Measurements from ENCODE around the gene HOXB1.

Gene HOXB1

DNA sequence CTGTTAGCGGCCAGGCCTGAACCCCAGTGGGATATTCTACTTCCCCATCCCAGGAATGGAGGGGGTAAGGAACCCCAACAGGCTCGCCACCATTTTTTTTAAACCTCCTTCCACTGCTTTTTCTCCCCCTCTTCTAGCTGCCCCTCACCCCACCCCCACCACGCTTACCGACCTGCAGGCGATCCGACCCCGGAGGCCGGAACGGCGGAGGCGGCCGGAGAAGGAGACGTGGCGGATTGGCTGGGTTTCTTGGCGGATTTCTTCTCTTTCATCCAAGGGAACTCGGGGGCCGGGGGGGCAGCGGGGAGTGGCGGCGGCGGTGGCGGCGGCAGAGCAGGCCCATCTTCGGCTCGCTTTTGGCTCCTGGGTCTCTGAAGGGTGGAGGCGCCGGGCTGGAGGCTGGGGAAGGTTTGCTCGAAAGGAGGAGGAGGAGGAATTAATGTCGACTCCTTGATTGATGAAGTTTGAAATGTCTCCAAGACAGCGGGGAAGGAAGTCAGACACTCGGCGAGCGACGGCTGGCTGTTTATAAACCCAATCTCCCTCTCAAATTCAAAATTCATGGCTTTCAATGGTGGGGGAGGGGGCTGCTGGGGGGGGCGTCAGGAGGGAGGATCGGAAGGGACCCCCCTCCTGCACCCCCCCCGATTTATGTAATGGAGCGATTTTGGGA lies 13.7 kb upstream of the HOXB1 start:
- DNase-seq (ENCODE audit: low read depth), result no peak
- H3K4me3 ChIP-seq (ENCODE audit: low read length), result peak overlapping the region; percentile 48
- TF ChIP-seq, protein P1, sequence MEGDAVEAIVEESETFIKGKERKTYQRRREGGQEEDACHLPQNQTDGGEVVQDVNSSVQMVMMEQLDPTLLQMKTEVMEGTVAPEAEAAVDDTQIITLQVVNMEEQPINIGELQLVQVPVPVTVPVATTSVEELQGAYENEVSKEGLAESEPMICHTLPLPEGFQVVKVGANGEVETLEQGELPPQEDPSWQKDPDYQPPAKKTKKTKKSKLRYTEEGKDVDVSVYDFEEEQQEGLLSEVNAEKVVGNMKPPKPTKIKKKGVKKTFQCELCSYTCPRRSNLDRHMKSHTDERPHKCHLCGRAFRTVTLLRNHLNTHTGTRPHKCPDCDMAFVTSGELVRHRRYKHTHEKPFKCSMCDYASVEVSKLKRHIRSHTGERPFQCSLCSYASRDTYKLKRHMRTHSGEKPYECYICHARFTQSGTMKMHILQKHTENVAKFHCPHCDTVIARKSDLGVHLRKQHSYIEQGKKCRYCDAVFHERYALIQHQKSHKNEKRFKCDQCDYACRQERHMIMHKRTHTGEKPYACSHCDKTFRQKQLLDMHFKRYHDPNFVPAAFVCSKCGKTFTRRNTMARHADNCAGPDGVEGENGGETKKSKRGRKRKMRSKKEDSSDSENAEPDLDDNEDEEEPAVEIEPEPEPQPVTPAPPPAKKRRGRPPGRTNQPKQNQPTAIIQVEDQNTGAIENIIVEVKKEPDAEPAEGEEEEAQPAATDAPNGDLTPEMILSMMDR (IDR thresholded peaks at IDR 0.05; ENCODE audit: insufficient read depth, low read depth, low read length, missing control alignments), result no peak

DNA sequence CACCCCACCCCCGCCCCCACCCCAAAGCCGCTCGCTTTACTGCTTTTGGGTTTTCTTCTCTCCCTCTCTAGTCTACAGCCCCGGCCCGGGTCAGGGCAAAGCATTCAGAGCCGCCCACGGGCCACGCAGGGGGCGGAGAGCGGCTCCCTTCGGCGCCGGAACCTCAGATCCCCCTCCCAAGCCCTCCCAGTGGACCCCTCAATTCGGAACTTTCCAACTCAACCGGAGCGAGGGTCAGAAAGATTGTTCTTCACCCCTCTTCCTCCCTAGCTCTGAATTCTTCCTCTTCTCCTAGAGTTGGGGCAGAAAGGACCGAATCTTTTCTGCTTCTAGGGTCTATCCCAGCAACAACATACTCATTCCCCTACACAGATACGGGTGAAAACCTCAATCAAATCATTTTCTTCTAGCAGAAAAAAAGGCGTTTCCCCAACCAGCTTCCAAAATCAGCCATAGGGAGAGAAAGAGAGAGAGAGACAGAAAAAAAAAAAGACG lies 13.1 kb upstream of the HOXB1 start:
- TF ChIP-seq, protein P1 (IDR thresholded peaks at IDR 0.05; ENCODE audit: insufficient read depth, low read depth, low read length, missing control alignments), result no peak
- no peak for DNase-seq (ENCODE audit: low read depth)

DNA sequence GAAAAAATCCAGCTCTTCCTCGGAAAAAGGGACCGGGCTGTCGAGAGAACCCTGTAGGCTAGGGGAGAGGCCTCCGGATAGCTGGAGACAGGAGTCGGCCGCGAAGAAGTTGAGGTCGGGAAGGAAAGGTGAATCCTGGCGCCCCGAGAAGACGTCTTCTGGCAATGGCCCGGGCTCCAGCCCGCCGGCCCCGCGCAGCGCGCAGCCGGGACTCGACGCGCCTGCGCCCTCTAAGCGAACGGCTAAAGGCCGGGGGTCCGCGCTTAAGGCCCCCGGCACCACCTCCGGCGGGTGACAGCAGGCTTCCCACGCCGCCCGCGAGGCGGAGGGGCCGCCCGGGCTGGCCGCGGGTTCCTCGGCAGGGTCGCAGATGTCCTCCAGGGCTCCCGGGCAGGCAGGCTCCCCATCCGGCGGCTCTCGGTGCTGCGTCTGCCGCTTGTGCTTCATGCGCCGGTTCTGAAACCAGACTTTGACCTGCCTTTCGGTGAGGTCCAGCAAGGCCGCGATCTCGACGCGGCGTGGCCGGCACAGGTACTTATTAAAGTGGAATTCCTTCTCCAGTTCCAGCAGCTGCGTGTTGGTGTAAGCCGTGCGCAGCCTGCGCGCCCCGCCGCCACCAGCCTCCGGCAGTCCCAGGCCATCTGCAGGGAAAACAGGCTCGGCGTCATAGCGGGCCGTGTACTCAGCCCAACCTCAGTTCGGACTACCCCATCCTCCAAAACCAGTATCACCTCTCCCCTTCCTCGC lies 12.5 kb upstream of the HOXB1 start:
- H3K4me3 ChIP-seq (ENCODE audit: low read length), result peak overlapping the region; percentile 48
- TF ChIP-seq, protein P1 (IDR thresholded peaks at IDR 0.05; ENCODE audit: insufficient read depth, low read depth, low read length, missing control alignments), result no peak
- DNase-seq (ENCODE audit: low read depth), result peak; percentile 55

More for the DNA sequence above, 13.1 kb upstream of the HOXB1 start:
- H3K4me3 ChIP-seq (ENCODE audit: low read length), result peak overlapping the region; percentile 48

DNA sequence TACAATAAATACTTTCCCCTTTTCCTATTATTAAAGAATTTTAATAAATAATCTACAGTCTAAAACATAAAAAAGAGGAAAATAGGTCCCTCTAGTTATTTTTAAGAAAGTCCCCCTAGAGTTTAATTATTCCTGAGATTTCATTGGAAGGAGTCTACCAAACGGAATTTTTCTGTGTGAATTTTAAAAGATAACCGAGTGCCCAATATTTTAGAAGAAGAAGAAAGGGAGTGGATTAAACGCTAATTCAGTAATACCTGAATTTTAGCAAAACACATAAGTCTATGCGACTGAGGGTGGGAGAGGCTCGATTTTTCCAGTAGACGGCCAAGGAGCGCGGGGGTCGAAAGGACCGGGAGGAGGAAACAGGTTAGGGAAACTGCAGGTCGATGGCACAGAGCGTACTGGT lies 11.9 kb upstream of the HOXB1 start:
- TF ChIP-seq, protein P1 (IDR thresholded peaks at IDR 0.05; ENCODE audit: insufficient read depth, low read depth, low read length, missing control alignments), result no peak
- H3K4me3 ChIP-seq (ENCODE audit: low read length), result peak overlapping the region; percentile 48
- DNase-seq (ENCODE audit: low read depth), result no peak

DNA sequence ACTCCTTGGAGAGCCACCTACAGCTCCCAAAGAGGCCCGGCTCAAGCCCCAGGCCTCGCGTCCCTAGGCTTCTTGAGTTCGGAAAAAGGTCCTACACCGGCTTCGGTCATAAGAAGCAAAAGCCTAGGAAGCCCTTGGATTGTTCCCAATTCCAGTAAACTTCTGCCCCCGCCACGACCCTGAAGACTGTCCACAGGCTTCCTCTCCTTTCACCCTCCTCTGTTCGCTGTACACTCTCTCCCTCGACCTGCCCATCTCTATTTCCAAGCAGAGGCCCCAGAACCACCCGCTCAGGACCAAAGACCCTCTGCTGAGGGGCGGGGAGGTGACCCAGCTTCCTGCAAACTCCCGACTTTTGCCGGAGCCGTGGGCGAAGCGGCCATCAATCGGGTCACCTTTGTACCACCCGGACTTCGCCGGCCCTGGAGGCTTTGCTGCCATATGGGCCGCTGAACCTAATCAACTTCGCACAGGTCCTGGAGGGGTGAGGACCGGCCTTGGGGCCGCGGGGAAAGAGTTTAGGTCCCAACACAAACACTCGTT lies 11.4 kb upstream of the HOXB1 start:
- DNase-seq (ENCODE audit: low read depth), result no peak
- H3K4me3 ChIP-seq (ENCODE audit: low read length), result peak overlapping the region; percentile 48
- TF ChIP-seq, protein P1 (IDR thresholded peaks at IDR 0.05; ENCODE audit: insufficient read depth, low read depth, low read length, missing control alignments), result no peak

DNA sequence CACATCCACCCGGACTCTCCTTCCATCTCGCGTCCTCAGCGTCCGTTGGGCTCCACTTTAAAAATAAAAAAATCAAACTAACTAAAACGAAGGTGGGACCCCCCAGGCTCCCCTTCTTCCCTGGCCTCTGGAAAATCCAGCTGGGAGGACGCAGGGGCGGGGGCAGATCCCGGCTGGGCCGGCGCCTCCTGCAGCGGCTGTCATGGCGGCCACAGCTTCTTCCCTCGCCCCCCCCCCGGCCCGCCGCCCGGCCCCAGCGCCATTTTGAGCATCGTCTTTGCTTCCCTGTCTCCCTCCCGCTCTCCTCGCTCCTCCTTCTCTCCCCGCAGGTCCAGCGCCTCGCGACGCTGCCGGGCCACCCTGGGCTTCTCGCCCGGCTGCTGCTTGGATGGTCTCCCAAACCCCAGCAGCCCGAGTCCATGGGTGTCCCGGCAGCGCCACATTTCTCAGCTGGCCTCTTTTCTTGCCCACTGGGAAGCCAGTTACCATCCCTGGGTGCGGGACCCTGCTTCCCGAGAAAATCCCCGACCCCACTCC lies 10.8 kb upstream of the HOXB1 start:
- TF ChIP-seq, protein P1 (IDR thresholded peaks at IDR 0.05; ENCODE audit: insufficient read depth, low read depth, low read length, missing control alignments), result no peak
- peak overlapping the region; percentile 48 for H3K4me3 ChIP-seq (ENCODE audit: low read length)
- DNase-seq (ENCODE audit: low read depth), result peak; percentile 39
